ENCODE data around the gene SLC13A3.

The SLC13A3 gene

DNA sequence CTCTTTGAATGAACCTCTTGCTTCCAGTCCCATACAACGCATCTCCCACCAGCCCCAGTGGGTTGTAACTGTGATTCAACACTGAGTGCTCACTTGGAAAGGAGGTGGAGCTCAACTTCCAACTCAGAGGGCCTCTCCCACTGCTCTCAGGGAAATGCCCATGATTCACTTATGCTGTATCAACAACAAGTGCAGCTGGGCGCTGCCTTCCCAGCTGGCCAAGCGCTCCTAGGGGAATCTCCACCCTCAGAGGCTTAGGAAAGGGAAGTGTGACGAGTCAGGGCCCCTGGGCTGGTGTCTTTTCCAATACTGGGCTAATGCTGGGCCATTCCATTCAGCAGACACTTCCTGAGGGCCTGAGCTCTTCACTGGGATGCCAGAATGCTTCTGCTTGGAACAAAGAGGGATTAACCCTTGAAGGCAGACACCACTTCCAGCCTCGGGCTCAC, 92.7 kb downstream of the SLC13A3 start:
- peak; percentile 79 for DNase-seq (ENCODE audit: low read depth)

DNA sequence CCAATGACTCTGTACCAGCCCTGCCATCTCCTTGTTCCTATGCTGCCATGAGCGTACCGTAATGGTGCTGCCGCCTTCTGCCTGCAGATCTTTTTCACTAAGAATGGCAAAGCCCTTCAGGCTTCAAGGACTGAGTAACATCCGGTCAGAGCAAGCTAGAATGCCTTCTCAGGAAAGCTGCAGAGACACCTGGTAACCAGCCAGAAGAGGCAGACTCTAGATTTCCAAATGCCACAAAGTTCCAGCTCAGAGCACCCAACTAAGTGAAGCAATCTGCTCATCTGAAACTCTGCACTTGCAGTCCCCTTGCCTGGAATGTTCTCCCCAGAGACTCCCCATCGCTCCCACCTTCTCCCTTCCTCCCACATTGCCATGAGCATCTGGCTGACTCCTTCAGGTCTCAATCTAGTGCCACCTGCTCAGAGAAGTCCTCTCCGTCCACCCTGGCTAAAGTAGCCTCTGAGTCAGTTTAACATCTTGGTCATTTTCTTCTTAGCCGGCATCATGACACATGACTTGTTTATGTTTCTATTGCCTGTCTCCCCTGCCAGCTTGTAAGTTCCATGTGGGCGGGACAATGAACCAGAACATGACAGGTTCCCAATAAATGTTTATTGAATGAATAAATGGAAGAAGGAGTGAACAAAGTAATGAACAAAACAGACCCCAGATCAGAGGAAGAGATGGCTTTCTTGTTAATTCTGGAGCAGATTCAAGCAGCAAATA, 93.9 kb downstream of the SLC13A3 start:
- DNase-seq (ENCODE audit: low read depth) = peak; percentile 61

DNA sequence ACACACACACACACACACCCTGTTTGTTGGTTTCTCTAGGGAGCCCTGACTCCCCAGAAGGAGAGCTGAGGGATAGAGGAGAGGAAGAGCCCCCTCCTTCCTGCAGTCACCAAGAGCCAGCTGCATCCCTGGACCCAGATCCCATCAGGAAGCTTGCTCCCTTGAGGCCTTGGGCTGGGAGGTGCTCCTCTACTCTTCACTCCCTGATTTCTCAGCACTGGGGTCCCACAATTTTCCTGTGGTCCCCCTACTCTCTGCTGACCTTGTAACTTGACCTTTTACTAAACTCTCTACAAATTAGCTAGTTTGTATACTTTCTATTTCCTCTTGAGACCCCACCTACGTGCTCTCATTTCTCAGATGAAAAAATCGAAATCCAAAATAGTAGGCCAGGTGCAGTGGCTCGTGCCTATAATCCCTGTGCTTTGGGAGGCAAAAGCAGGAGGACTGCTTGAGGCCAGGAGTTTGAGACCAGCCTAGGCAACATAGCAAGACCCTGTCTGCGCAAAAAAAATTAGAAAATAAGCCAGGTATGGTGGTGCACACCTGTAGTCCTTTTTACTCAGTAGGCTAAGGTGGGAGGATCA, 95.8 kb downstream of the SLC13A3 start:
- no peak for DNase-seq (ENCODE audit: low read depth)

DNA sequence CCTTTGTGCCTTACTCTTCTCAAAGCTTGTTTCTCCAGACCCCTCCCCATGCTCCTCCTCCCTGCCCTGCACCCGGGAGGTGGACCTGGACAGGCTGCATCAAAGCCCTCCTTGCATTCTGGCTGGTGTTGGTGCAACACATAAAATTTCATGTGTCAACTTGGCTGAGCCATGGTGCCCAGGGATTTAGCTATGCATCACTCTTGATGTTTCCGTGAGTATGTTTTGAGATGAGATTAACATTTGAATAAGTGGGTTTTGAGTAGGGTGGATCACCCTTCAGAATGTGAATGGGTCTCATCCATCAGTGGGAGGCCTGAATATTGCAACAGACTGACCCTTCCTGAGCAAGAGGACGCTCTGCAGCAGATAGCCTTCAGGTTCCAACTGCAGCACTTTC, 96.4 kb downstream of the SLC13A3 start:
- no peak for DNase-seq (ENCODE audit: low read depth)

DNA sequence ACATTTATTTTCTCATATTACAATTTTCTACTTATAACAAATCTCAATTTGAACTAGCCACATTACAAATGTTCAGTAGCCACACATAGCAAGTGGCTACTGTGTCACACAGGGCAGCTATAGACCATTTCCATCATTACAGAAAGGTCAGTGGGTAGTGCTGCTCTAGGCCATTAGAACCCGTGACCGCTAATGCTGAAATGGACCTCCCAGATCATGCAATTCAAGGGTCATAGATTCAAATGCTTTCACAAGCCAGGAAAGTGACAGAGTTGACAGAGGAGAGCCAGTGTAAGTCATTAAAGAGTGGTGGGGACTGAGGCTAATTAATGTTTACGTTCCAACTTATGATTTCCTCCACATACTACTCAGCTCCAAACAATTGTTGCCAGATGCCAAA, 97.3 kb downstream of the SLC13A3 start:
- no peak for DNase-seq (ENCODE audit: low read depth)

DNA sequence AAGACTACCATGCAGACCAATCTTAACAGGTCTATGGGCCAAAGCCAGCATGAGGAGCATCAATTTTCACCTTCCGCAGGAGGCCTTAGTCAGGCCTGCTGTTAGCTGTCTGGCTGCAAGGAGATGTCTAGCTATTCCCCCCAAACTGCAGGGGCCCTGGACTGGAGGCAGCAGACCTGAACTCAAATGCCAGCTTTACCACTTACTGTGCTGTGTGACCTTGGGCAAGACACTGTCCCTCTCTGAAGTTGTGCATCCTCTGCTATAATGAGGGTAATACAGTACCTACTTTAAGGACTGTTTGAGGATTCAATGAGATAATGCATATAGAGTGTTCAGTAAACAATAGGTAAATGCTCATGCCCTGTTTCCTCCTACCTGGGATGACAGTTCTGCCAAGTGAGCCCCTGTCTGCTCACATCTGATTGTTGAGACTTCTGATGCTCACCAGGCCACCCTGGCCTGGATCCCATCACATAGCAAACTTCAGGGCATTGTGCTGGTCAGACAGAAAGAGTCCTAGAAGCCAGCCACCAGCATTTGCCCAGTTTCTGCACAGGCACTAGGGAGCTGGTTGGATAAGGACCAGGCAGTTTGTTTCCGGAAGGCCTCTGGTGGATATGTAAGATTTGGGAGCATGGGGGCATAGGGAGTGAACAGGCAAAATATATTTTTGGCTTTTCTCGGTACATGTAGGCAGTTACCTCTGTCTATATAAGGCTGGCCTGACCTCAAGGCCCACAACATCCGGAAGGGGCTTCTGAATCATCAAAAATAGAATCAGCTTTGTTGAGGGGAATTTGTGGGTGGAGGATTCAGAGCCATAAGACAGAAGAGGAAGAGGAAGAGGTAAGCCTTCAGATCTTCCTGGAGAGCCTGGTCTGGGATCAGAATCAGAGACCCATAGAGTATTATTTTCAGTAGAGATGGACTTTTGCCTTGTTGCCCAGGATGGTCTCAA, 98.5 kb downstream of the SLC13A3 start:
- no peak for DNase-seq (ENCODE audit: low read depth)

DNA sequence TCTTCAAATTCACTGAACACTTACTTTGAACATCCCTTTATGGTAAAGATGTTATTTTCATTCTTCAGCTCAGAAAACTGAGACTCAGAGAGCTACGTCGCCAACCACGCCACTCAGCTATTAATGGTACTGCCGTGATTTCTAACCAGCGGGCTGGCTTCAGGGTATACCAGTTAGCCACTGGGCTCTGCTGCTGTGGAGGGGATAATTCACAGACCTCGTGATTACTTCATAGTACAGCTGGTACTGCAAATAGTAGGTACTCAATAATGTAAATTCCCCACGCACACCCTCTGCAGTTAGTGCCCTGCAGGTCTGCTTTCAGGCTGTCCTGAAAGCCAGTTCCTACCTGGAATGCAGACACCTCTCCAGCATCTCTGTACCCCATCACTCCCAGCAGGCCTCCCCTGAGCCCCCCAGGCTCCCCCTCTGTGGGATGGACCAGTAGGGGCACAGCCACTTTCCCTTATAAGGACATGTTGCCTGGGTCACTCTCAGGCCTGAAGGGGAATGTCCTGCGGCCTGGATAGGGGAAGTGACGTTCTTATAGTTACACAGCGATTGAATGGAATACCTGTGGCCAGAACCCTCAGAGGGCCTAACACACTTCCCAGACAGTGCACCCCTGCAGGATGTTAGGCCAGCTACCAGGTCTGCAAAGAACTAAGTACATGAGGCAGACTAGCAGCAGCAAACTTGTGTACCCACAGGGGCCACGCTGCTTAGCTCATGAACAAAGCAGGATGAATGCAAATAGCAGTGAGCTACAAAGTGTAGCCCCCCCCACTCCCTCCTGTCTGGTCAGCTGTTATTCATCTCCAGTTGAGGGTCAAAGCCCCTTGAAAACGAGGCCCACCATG, 99.5 kb downstream of the SLC13A3 start:
- DNase-seq (ENCODE audit: low read depth) = no peak

DNA sequence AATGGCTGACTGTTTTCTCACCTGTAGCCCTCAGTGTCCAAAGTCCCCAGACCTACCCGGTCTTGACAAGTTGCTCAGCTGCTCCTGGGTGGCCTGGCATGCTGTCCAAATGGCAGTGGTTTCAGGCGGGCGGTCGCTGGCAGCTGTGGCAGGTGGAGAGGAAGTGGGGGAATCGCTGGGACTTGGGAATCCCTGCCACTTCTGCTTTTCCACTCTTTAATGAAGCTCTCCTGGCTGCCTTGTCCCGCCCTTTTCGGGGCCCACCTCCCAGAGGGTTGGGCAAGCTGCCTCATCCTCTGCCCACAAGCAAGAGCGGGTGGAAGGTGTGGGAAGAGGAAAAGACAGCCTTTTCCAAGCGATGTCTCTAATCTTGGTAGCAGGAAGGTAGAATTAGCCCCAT, 100.8 kb downstream of the SLC13A3 start, which contains the start of gene OCSTAMP:
Gene OCSTAMP, minus strand, starts transcription at position 194 of the 400 bp plus-strand sequence. Its CDS starts 94 bp downstream, at position 100.
- no peak for DNase-seq (ENCODE audit: low read depth)

DNA sequence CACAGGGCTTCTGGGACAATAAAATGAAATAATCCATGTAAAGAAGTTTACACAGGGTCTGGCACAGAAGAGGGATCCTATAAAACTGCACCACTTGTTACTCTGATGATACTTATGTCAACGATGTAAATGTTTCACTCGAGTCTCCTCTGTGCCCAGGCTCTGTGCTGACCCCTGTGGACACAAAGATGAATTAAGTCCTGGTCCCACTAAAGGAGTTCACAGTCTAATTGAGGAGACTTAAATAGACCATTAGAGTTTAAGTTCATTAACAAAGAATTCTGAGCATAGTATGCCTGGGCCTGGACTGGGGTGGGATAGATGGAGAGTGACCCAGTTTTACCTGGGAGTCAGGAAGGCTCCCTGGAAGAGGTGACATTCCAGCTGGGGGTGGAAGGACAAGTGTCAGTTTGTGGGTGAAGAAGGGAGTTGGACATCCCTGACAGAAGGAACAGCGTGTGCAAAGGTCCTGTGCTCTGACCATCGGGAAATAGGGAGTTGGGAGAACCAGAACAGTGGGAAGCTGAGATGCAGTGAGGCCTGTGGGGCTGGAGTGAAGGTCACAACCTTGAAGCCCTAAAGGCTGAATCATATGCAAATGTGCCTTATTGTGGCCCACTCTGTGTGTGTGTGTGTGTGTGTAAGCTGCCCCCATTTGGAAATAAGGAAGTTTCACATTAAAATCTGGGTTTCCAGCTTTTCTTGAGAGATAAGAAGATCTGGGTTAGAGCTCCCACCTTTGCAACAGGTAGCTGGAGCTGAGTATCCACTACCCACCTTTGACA, 101.9 kb downstream of the SLC13A3 start:
- DNase-seq (ENCODE audit: low read depth) = no peak

DNA sequence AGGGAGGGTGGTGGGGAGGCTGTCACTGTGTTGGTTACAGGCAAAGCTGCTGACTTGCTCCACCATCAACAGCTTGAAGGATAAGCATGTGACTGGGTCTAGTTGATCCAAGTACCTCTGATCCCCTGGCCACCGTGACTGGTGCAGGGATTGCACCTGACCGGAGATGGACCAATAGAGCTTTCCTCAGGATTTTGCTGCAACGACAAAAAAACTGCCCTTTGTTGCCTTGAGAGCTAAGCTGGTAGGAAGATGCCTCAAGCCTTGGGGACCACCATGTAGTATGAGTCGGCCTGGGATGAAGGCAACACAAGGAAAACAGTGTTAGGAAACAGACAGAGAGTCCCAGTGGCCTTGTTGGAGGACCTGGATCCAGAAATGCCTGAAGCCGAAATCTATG, 102.6 kb downstream of the SLC13A3 start:
- no peak for DNase-seq (ENCODE audit: low read depth)

DNA sequence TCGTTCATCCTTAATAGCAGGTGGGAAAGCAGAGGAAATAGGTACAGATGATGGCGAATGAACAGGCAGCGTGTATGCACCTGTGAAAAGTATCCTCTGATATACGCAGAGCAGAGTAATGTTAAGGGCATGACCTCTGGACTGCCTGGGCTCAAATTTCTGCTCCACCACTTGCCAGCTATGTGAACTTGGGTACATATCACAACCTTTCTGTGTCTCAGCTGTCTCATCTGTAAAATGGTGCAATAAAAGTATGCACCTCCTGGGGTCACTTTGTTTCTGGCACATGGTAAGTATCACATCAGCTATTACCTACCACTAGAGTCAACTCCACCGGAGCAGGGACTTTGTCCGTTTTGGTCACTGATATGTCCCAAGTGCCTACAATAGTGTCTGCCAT, 103.3 kb downstream of the SLC13A3 start:
- no peak for DNase-seq (ENCODE audit: low read depth)

DNA sequence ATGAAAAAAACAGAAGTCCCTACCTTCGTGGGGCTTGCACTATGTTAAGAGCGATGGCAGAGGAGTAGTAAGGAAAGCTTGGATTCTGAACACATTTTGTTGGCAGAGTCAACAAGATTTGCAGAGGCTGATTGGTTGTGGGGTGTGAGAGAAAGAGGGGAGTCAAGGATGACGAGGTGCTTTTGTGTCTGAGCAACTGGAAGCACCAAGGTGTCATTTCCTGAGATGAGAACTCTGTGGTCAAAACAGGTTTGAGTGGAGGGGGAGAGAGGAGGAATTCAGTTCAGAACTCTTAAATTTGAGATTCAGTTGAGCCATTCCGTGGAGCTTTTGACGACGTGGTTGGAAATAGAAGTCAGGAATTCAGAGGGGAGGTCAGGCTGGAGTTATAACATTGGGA, 104.3 kb downstream of the SLC13A3 start:
- DNase-seq (ENCODE audit: low read depth) = no peak

DNA sequence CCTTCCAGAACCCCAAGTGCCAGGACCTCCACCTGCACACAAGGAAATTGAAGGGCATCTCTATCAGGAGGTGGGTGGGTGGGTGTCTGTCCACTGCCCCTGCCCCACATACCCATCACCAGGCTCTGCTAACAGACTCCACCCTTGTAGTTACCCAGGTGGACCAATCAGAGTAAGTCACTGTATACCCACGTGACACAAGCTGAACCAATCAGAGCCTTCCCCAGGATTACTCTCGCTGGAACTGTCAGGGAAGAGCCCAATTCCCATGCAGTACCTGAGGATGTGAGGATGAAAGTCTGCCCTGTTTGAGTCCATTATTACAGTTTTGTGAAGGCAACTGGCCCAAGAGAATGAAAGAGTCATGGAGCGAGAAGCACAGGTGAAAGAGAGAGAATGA, 105.0 kb downstream of the SLC13A3 start:
- no peak for DNase-seq (ENCODE audit: low read depth)

DNA sequence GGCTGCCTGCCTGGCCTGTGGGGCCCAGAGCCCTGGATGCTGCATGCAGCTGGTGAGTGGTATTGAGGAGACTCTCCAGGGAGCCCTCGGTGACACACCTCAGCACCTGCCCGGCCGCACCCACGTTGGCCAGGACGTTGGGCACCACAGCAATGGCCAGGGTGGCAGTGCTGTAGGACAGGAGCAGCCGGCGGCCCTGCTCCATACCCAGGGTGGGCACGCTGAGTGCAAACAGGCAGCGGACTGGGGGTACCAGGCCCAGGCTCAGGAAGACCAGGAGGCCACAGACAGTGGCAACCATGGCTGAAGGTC, 105.5 kb downstream of the SLC13A3 start:
- no peak for DNase-seq (ENCODE audit: low read depth)

DNA sequence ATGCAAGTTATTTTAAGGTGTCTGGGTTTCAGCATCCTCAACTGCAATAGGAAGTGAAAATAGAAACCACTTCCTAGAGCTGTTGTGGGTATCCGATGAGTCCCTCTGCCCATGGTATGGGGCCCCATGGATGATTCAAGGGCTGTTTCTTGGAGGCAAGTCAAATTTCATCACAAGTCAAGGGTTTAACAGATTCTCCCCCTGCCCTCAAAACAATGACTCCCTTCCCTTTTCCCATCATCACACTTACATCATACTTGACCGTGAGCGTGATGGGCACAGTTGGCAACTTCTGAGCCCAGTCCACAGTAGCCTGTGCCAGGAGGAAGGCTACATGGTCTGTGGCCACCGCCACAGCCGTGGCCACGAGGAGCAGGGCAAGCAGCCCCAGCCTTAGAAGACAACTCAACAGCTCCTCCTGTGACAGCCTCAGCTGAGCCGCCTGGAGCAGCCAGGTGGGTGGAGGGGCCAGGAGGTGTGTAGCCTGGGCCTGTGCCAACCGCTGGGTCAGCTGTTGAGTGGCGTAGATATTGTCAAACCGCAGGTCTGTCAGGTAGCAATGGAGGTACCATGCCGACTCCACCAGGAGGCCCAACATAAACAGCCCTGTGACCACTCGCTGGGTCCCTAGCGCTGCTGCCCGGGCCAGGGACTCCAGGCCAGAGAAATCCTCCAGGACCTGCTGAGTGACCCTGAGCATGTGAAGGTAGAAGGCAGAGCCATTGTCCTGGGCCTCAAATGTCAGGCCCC, 106.0 kb downstream of the SLC13A3 start:
- no peak for DNase-seq (ENCODE audit: low read depth)

DNA sequence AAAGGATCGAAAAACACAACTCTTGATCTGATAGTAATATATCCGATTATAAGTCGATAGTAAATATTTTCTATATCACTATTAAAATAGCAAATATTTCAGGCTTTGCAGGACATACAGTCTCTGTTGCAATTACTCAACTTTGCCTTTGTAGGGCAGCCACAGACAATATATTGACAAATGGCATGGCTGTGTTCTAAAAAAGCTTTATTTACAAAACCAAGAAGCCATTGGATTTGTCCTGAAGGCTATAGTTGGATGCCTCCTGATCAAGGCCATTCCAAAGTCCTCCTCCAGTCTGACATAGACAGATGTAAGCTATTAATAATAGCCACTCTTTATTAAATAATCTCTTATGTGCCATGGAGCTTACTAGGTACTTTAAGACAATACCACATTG, 106.7 kb downstream of the SLC13A3 start:
- peak; percentile 5 for DNase-seq (ENCODE audit: low read depth)

DNA sequence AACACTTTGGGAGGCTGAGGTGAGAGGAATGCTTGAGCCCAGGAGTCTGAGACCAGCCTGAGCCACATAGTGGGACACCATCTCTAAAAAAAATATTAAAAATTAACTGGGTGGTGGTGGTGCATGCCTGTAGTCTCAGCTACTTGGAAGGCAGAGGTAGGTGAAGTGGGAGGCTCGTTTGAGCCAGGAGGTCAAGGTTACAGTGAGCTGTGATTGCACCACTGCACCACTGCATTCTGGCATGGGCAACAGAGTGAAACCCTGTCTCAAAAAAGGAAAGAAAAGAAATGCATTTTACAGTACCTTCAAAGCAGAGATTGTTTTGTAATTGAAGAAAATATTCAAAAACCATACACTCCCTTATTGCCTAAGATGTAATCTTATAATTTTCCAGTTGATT, 107.3 kb downstream of the SLC13A3 start:
- no peak for DNase-seq (ENCODE audit: low read depth)

DNA sequence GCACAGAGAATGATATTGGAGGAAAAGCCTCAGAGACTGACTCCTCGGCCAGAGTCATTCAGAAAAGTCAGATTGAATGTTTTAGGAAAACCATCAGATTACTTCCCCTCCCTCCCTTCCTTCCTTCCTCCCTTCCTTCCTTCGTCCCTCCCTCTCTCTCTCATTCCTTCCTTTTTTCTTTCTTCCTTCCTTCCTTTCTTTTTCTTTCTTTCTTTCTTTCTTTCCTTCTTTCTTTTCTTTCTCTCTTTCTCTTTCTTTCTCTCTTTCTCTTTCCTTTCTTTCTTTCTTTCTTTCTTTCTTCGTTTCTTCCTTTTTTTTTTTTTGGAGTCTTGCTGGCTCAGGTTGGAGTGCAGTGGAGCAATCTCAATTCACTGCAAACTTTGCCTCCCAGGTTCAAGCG, 108.2 kb downstream of the SLC13A3 start:
- no peak for DNase-seq (ENCODE audit: low read depth)

DNA sequence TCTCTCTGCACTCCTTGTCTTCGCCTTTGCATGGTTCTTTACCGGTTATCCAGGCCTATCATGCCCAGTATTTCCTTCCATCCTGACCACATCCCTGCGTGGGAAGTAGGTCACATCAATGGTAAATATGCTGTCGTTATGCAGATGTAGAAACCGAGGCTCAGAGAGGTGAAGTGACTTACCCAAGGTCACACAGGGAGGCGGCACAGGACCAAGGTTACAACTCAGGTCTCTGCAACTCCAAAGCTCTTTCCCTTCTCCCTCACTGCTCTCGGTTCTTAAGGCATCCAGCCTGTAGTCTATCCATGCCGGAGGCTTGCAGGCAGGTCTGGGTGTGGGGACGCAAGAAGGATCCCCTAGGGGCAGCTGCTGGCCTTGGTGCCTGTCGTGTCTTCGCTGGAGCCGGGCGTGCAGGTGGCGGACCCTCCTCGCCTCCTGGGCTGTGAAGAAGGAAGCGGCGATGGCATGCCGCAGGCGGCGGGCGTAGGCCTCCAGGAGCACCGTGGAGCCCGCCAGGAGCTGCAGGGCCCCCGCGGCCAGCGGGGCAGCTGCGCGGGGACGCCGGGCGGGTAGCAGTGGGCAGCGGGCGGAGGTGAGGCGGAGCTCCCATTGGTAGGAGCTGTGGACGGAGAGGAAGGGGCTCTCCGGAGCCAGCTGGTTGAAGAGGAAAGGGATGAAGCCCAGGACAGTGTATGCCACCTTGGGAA, 109.9 kb downstream of the SLC13A3 start:
- no peak for DNase-seq (ENCODE audit: low read depth)

DNA sequence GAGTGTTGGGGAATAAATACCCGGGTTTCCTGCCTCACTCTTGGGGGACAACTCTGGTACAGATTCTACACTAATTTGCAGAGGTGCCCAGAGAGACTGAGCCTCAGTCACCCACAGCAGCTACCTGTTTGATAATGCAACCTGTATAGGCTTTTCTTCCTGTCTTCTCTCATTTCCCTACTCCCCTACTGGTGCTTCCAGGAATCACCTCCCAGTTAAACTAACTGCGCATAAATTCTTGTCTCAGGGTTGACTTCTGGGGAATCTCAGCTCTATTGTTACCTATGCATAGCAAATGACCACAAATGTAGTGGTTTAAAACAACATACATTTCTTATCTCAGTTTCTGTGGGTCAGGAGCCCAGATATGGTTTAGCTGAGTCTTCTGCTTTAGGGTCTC, 112.1 kb downstream of the SLC13A3 start:
- DNase-seq (ENCODE audit: low read depth) = no peak

Measured in EH (cell line).